Loucy (cell line): ENCODE data around the gene SOST.

Experiments used
- CTCF ChIP-seq: fragments of 200-600 bp; sonication (generic); conservative IDR thresholded peaks from 2 replicates; pipeline ENCODE4 v1.5.1; 2014; ENCODE audit warnings: mild to moderate bottlenecking, antibody characterized with exemption, low read length
- EZH2phosphoT487 ChIP-seq: fragments of 200-600 bp; IDR thresholded peaks from 2 replicates; pipeline ENCODE4 v1.6.1; 2018; ENCODE audit warnings: antibody characterized with exemption, mild to moderate bottlenecking, moderate library complexity, borderline replicate concordance

GRCh38 chr17:43736389-43736788 is 22.2 kb downstream of the SOST start:
- TF ChIP-seq CTCF (no peak), EZH2phosphoT487 (no peak)
